Measurements from ENCODE around the gene RASGEF1C. TPM values are rescaled to one million over a fixed set of nuclear protein-coding genes. Genes with fewer than 3 reads are reported as not detected.

The RASGEF1C gene
- total and polyA plus RNA-seq, 4 donors, result 0.09 to 0.10 TPM; not detected in 2

- WGBS, result 67% methylated on average over 14 of the region's 14 CpGs
Observed at GRCh38 chr5:180141068-180141660, 67.8 kb downstream of the RASGEF1C start.

More at GRCh38 chr5:180141068-180141660, 67.8 kb downstream of the RASGEF1C start:
- DNase-seq (ENCODE audit: low spot score), result no peak
- Histone ChIP-seq H3K9me3 (ENCODE audit: control insufficient read depth in 4 of 4, low read length in 3 of 4) (peaks cover 0 to 3% (median 1%) of the 10 kb centered on the region in 4 donors), H3K4me1 (ENCODE audit: control insufficient read depth in 4 of 4, insufficient read depth in 4 of 4, low read length in 3 of 4) (no peaks in the 10 kb centered on the region), H3K27me3 (ENCODE audit: control insufficient read depth in 4 of 4, insufficient read depth in 4 of 4, low read length in 3 of 4) (no peaks in the 10 kb centered on the region), H3K27ac (ENCODE audit: low read depth in 1 of 2, low read length in 2 of 2) (no peak overlapping the region), H3K36me3 (ENCODE audit: control insufficient read depth in 4 of 4, insufficient read depth in 3 of 4, low read depth in 1 of 4, low read length in 3 of 4) (no peaks in the 10 kb centered on the region), H3K9ac (ENCODE audit: low read depth in 1 of 2, low read length in 2 of 2) (no peak overlapping the region), H3K4me3 (ENCODE audit: low read depth in 1 of 3, low read length in 3 of 3) (no peak overlapping the region)
- TF ChIP-seq HNF4A (conservative IDR thresholded peaks at IDR 0.05) (no peak), YY1 (IDR thresholded peaks at IDR 0.05) (no peak), FOXA2 (IDR thresholded peaks at IDR 0.05) (no peak), EGR1 (IDR thresholded peaks at IDR 0.05; ENCODE audit: low read depth in 2 of 2) (no peak), ZBTB33 (IDR thresholded peaks at IDR 0.05) (no peak), SP1 (IDR thresholded peaks at IDR 0.05) (no peak), ATF3 (IDR thresholded peaks at IDR 0.05) (no peak), HNF4G (IDR thresholded peaks at IDR 0.05) (no peak), NR2F2 (IDR thresholded peaks at IDR 0.05) (no peak), MAX (IDR thresholded peaks at IDR 0.05) (no peak), RXRA (IDR thresholded peaks at IDR 0.05) (no peak), GABPA (IDR thresholded peaks at IDR 0.05 in 1 of 2, conservative IDR thresholded peaks at IDR 0.05 in 1 of 2) (no peak), RAD21 (IDR thresholded peaks at IDR 0.05) (no peak), FOXA1 (IDR thresholded peaks at IDR 0.05) (no peak), TAF1 (conservative IDR thresholded peaks at IDR 0.05) (no peak), JUND (IDR thresholded peaks at IDR 0.05) (no peak), REST (IDR thresholded peaks at IDR 0.05) (no peak)
- TF ChIP-seq, protein P1, sequence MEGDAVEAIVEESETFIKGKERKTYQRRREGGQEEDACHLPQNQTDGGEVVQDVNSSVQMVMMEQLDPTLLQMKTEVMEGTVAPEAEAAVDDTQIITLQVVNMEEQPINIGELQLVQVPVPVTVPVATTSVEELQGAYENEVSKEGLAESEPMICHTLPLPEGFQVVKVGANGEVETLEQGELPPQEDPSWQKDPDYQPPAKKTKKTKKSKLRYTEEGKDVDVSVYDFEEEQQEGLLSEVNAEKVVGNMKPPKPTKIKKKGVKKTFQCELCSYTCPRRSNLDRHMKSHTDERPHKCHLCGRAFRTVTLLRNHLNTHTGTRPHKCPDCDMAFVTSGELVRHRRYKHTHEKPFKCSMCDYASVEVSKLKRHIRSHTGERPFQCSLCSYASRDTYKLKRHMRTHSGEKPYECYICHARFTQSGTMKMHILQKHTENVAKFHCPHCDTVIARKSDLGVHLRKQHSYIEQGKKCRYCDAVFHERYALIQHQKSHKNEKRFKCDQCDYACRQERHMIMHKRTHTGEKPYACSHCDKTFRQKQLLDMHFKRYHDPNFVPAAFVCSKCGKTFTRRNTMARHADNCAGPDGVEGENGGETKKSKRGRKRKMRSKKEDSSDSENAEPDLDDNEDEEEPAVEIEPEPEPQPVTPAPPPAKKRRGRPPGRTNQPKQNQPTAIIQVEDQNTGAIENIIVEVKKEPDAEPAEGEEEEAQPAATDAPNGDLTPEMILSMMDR (IDR thresholded peaks at IDR 0.05; ENCODE audit: low read depth, low read length, missing input control), result no peak

Measured in liver (tissue), 9 donors.